Measurements from ENCODE around the gene DMD.

DMD gene

DNA sequence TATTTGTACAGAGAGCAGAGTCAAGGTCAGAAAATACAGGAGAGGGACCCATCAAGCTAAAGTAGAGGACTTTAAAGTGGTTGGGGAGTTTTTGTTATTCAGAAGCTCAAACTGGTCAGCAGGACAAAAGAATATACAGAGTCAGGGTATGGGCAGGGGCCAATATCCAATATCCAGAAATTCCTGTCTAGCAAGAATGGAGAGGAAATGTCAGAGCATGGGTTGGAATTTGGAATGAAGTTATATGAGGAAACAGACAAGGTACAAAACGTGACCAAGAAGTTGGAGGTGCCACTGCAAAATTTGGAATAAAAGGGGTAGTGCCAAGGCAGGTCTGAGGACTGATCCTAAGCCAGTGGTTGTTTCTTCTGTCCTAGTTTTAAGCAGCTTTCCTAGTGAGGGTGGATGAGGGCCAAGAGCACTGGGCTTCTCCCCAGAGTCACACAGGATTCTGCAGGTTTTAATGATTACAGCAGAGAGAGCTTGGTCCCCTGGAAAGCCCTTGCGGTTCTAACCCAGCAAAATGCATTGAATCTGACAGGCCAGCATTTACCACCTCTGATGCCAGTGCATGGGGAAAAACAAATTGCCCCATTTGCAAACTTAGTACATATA lies 1834.8 kb downstream of the DMD start:
- no peak for TF ChIP-seq CTCF (conservative IDR thresholded peaks at IDR 0.05; ENCODE audit: control insufficient read depth, insufficient read depth, low read depth, low read length)
- H3K4me3 ChIP-seq (ENCODE audit: control insufficient read depth, low read depth, low read length) = no peak overlapping the region
- no peak for DNase-seq (ENCODE audit: low read depth)

DNA sequence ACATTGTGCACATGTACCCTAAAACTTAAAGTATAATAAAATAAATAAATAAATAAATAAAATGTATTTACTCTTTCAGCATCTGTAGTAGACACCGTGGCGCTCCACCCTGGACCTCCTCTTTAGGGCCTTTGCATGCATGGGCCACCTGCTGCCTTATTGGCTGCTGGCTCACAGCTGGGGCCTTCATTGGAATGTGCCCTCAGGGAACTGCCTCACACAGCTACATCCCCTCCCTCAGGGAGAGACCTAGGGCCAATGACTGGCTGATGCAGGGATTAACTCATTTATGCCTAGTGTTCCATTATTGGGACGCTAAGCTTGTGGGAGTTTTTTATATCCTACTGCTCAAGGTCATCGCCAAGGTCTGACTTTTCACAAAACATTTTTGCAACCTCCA lies 1836.6 kb downstream of the DMD start:
- H3K4me3 ChIP-seq (ENCODE audit: control insufficient read depth, low read depth, low read length) = no peak overlapping the region
- DNase-seq (ENCODE audit: low read depth) = no peak
- no peak for TF ChIP-seq CTCF (conservative IDR thresholded peaks at IDR 0.05; ENCODE audit: control insufficient read depth, insufficient read depth, low read depth, low read length)

- no peak overlapping the region for H3K4me3 ChIP-seq (ENCODE audit: control insufficient read depth, low read depth, low read length)
- no peak for TF ChIP-seq CTCF (conservative IDR thresholded peaks at IDR 0.05; ENCODE audit: control insufficient read depth, insufficient read depth, low read depth, low read length)
- DNase-seq (ENCODE audit: low read depth) = no peak
These were observed 1839.4 kb downstream of the DMD start for GRCh38 chrX:31371956-31372355.

- TF ChIP-seq CTCF (conservative IDR thresholded peaks at IDR 0.05; ENCODE audit: control insufficient read depth, insufficient read depth, low read depth, low read length) = no peak
- no peak for DNase-seq (ENCODE audit: low read depth)
- no peak overlapping the region for H3K4me3 ChIP-seq (ENCODE audit: control insufficient read depth, low read depth, low read length)
These were observed 1843.5 kb downstream of the DMD start for GRCh38 chrX:31367816-31368215.

DNA sequence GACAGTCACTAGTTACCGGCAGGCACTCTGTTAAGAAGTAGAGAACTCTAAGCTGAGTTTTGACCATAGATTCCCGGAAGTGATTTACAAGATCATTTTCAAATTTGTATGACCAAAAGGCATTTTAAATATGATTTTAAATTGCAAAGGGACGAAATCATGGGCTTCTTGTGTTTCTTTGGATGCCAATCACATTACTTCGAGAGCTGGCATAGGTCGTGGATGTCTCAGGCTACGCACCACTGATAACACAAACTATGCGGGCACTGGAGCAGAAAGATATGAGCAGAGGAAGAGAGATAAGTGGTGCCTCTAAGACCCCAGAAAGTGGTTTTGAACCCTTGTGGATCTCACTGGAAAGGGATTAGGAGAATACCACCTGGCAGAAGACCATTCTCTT lies 1845.3 kb downstream of the DMD start:
- DNase-seq (ENCODE audit: low read depth) = no peak
- TF ChIP-seq CTCF (conservative IDR thresholded peaks at IDR 0.05; ENCODE audit: control insufficient read depth, insufficient read depth, low read depth, low read length) = no peak
- no peak overlapping the region for H3K4me3 ChIP-seq (ENCODE audit: control insufficient read depth, low read depth, low read length)

DNA sequence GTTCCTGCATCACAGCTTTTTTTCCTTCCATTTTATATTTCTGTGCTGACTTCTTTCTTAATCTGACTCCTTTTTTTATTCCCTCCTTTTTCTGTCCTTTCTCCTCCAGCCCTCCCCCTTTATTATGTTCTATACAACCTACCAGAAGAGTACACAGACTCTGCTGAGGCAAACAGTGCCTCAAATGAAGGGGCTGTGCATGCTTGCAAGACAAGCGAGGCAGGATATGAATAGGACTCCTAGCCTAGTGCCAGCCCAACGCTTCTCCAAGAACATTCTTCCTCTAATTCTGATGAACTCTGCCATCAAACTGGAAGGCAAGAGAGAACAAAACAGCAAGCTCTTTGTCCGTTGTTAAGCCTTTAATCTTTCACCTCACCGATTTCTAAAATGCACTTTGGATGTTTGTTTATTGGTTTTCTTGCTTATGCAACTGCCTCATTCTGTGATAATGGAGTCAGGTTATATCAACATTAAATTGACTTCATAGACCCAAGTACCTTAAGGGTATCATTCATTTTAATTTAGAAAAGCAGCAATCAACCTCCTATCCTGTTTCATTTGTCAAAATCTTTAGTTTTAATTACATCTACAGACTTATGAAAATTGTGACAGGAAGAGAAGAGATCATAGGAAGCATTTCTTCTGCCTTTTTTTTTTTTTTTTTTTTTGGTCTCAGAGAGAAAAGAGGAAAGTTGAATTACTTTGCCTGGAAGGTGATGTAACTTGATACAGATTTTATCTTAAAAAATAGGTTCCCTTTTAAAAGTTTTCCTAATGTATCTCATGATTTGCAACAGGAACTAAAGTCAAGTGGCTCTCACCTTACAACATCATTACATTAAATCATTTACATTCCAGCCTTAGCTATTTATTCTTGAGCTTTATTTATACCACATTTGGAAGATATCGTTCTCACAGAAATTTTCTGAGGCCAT lies 1854.8 kb downstream of the DMD start:
- no peak for DNase-seq (ENCODE audit: low read depth)
- H3K4me3 ChIP-seq (ENCODE audit: control insufficient read depth, low read depth, low read length) = no peak overlapping the region
- TF ChIP-seq CTCF (conservative IDR thresholded peaks at IDR 0.05; ENCODE audit: control insufficient read depth, insufficient read depth, low read depth, low read length) = no peak

All from fibroblast of mammary gland (primary cell).